ENCODE data around the gene CHCHD10.

CHCHD10 gene

GRCh38 chr22:23772315-23772648 lies 4.5 kb upstream of the CHCHD10 start:
- DNase-seq, result no peak

DNA sequence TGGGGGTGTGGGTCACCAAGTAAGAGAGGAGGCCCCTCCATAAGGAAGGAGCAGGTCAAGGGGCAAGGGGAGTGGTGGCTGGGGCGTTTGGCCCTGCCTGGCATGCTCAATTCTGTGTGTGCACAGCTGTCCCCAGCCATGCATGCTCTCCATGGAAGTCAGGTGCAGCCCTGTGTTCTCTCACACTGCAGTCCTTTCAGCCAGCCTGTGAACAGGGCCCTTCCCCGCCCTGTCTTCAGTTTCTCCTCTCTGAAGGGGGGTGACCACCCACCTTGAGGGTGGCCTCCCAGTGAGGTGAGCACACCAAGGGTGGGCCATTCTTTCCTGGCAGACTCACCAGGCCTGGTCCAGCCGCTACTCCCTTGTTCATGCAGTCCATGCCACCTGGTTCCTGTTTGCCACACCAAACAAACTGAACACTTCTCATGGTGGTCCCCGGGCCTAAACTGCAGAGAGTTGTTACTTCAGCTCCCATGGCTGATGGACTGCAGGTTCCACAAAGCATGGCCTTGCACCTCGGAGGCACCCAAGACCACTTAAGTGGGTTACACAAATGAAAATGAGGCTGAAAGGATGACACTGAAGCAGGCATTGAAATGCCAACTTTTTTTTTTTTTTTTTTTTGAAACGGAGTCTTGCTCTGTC lies 1.7 kb upstream of the CHCHD10 start:
- no peak for DNase-seq

- no peak for DNase-seq
Measured at GRCh38 chr22:23767303-23767672, 484 bp downstream of the CHCHD10 start.

DNA sequence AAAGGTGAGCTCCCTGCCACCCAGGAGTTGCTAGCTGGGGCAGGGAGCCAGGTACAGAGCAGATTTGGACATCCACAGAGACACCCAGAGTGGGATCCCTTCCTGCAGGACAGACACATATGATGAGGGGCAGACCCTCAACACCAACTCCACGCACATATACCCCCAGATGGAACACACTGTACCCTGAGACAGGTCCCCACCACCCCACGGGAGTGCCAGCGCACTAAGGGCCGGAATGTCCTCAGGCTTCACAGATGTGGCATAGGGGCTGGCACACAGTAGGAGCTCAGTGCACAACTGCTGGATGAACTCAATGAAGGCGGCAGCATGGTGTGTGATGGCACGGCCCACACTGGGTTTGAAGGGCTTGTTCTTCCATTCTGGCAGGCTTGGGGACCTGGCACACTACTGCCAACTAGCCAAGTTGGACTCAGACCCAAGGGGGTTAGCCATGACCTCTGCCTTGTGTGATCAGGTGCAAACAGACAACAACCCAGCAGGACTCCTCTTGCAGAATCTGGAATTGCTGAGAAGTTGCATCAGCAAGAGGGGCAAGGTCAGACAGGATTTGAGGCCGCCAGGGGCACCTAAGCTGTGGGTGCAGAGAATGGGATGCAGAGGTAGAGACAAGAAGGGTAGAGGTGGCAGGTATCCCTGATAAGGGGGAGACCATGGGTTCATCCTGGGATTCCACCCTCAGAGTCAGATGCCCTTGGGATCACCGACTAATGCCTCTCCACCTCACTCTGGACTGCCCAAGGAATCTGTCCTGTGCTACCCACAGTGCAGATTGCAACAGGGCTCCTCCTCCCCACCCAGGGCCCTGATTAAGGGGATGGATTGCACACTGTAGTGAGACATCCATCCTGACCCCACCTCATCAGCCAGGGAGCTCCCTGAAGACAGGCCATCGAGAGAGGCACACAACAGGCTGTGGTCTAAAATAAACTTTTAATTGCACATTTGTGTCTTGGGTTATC lies 2.6 kb downstream of the CHCHD10 start:
- no peak for DNase-seq

DNA sequence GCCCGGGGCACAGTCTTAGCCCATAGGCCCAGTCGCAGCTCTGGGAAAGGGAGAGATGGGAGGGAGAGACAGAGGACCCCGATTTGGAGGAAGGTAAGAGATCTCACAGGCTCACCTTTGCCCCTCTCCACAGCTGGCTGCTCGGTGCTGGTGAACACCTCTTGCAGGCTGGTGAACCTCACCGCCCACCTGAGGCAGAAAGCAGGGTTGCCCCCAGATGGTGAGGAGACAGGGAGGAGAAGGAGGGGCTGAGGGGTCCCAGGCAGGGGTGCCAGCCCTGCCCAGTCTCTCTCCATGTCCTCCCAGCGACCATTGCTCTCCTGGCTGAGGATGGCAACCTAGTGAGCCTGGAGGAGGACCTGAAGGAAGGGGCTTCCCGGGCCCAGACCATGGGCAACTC lies 3.8 kb downstream of the CHCHD10 start:
- no peak for DNase-seq

GRCh38 chr22:23763579-23763945 lies 4.2 kb downstream of the CHCHD10 start:
- DNase-seq, result no peak

- no peak for DNase-seq
Measured at GRCh38 chr22:23762842-23763578, 4.8 kb downstream of the CHCHD10 start, which contains the start of gene C22orf15. Gene C22orf15 (plus strand): TSS chr22:23762990. CDS start chr22:23763307, 317 bp downstream.

DNA sequence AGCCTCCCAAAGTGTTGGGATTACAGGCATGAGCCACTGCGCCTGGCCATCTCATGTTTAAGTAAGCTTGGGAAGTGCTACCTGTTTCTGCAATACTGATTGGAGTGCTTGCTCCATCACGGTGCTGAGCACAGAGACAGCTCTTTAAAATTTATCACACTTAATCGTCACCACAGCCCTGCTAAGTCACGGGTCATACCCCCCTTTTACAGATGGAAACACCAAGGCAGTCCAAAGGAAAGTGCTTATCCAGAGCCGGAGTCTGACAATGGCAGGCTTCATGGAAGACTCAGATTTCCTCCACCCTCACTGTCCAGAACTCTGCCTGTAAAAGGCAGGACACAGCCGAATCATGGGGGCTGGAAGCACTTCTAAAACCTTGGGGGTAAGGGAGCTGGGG lies 7.7 kb downstream of the CHCHD10 start:
- no peak for DNase-seq

DNA sequence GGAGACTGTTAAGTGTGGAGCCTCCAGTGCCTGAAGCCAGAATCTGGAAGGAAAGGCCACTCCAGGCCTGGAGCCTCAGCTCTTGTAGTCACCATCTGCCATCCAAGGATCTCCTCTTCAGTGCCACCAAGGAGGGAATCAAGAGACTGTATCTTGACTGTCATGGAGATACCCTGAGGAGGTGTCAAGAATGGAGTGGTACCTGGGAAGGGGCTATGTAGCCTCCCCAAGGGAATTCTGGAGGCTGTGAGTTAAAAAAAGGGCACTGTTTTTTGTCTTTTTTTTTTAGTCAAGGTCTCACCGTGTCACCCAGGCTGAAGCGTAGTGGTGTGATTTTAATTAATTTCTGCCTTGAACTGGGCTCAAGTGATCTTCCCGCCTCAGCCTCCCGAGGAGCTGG lies 8.2 kb downstream of the CHCHD10 start:
- no peak for DNase-seq

- no peak for DNase-seq
Measured at GRCh38 chr22:23756891-23757290, 10.9 kb downstream of the CHCHD10 start.

DNA sequence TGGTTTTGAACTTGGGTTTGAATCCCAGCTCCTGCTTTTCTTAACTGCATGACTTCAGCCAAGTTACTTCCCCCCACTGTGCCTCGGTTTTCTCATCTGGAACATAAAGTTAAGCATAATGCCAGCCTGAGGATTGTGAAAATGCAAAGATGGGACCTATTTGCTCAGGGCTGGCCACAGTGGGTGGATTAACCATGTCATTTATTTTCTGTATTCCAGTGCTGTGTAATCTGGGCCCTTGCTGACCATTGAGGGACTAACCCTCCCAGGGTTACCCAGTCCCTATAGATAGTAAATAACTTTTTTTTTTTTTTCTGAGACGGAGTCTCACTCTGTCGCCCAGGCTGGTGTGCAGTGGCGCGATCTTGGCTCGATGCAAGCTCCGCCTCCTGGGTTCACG lies 12.1 kb downstream of the CHCHD10 start:
- DNase-seq, result no peak

DNA sequence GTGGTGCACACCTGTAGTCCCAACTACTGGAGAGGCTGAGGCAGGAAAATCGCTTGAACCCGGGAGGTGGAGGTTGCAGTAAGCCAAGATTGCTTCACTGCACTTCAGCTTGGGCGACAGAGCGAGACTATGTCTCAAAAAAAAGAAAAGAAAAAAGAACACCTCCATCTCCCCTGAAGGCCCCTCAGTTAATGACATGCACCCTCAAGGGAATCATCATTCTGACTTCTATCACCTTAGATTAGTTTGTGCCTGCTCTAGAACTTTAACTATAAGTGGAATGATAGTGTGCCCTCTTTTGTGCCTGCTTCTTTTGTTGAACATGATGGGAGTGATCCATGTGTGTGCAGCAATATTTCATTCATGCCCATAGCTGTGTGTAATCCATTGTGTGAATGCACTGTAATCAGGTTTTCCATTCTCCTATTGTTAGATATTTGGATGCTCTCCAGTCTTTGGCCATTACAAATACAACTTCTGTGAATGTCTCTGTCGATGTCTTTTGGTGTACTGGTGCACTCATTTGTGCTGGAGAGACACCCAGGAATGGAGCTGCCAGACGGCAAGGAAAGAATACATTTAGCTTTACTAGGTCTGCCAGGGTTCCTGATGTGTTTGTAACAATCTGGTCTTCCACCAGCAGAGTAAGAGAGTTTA lies 12.7 kb downstream of the CHCHD10 start:
- no peak for DNase-seq

GRCh38 chr22:23754220-23754919 lies 13.4 kb downstream of the CHCHD10 start, which contains the start of gene VPREB3:
Gene VPREB3 (minus strand): TSS chr22:23754425. CDS start chr22:23754363, 62 bp downstream.
- DNase-seq, result no peak

DNA sequence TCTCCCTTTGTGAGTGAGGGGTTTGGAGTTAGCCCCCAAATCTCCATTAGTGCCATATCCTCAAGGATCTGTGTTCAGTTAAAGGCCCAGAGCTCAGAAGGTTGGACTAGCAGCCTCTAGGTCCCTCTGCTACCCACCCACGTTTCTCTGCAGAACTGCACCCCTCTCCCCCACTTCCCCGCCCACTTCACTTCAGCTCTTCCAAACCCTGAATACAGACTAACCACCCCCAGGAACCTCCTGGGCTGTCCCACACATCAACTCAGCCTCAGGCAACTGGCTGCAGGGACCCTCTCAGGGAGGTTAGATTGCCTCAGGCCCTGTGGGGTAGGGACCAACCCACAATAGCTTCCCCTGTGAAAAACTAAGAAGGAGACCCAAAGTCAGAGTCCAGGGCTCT lies 14.4 kb downstream of the CHCHD10 start:
- no peak for DNase-seq

DNA sequence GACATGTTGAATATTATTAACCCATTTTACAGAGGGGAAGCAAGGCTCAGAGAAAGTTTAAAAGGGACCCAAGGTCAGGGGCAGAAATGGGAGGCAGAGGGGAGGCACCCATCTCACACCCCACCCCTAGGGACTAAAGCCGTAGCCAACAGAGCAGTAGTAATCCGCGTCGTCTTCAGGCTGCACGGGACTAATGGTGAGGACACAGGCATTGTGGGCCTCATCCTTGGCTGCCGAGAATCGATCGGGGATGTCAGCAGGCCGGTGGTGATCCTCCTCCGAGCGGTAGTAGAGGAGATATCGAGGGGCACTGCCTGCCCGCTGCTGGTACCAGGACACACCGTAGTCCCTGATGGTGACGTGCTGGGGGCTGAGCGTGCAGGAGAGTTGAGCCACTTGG lies 15.0 kb downstream of the CHCHD10 start:
- no peak for DNase-seq

DNA sequence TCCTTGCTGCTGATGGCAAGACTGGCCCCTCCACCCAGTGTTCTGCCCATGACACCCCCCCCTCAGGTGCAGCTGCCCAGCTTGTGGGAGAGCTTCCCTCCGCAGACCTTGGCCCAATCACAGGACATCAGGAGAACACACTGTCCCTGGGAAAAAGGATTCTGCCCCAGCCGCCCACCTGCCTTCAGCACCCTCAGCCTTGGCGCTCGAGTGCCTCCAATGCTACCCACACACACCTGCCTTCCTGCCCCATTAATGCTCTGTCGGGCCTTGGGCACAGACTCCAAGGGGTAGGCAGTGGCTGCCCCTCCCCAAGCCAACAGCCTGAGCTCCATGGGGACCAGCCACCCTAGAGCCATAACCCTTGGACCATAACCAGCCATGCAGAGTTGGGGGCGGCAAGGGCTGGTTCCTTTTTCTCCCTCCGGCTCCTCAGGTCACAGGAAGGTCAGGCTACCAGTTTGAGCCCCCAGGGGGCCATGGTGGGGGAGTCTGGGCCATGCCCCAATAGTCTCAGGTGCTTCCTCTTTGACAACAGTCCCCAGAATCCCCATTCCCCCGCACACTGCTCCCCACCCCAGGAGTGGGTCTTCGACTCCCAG lies 15.6 kb downstream of the CHCHD10 start:
- no peak for DNase-seq

DNA sequence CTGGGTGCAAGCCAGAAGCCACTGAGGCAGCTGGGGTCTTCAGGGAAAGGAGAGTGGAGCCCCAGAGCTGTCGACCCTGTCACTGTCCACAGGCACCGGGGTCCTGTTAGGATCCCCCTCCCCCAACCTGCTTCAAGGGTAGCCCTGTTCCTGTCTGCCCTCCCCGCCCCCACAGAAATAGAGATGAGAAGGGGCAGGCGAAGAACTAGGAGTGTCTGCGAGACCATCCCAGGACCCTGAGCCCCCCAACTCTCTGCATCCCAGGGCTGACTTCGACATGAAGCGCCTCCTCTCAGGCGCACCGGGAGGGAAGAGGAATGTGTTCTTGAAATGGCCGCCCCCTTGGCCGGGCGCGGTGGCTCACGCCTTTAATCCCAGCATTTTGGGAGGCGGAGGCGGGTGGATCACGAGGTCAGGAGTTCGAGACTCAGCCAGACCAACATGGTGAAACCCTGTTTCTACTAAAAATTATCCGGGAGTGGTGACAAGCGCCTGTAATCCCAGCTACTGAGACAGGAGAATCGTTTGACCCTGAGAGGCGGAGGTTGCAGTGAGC lies 16.3 kb downstream of the CHCHD10 start:
- DNase-seq, result no peak

DNA sequence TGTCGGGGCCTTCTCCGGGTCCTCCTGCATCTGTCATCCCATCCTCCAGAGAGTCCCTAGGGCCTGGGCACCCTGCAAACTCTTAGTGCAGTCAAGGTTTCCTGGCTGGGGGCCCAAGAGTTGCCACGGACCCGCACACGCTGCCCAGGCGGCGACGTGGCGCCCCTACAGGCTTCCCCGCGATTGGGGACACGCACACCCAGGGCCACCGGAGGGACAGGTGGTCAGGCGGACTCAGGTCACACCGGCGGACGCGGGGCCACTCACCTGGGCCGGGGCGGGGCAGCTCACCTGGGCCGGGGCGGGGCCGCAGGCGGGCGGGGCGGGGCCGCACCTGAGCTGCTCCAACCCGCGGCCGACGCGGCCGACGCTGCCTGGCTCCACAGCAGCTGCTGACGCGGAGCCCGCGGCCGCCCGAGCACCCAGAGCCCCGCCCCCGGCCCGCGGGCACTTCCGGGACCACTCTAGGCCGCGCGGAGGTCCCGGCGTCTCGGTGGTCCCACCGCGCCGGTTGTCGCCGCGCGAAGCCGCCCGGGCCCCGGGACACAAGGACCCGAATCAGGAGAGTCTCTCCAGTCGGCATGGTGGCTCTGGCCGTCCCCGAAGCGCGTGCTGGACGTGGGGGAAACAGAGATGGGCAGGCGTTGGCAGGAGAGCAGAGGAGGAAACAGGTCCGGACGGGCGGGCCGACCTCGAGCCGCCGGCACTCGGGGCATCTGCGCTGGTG lies 16.9 kb downstream of the CHCHD10 start, which contains the start of gene ZNF70:
ZNF70 (minus strand) TSS at position 399 of the 727 bp plus-strand sequence. CDS start 5,972 bp downstream, outside the sequence.
- DNase-seq, result peak; percentile 49 to 59

- no peak for DNase-seq
Measured at GRCh38 chr22:23750367-23750713, 17.4 kb downstream of the CHCHD10 start.

- DNase-seq, result no peak
Measured at GRCh38 chr22:23749841-23750301, 17.9 kb downstream of the CHCHD10 start.

DNA sequence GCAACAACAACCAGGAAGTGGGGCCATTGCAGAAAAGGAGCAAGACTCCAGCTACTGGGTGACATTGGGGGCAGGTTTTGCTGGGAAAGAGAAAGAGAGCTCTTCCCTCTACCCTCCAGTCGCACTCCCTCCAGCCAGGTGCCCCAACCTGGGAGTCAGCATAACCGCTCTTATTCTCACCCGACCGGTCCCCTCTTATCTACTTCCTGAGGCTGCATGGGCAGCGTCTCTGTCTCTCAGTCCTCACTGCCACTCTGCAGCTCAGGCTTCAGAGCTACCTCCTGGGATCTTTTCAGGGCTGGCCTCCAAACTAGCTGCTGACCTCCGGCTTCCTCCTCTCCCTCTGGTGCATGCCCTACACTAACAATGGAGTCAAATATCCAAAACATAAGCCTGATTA lies 22.0 kb downstream of the CHCHD10 start:
- no peak for DNase-seq

Measured in bone marrow (tissue), 2 donors.